SK-N-SH treated with all-trans-retinoic acid at 6 μM for 48 hours (cell line): ENCODE data around the gene TMEM40.

Source experiments
- ATAC-seq: fragments of 200-7000 bp; cut with Tn5 transposase; 3 replicates; pipeline ENCODE4 v1.9.1; 2020; ENCODE audit warnings: mild to moderate bottlenecking, moderate library complexity
- ARNTL ChIP-seq: fragments of 450-650 bp; formaldehyde crosslinking; IDR thresholded peaks from 2 replicates; pipeline ENCODE4 v1.5.0; 2020; ENCODE audit warnings: low read depth, mild to moderate bottlenecking, moderate library complexity, borderline replicate concordance
- BACH2 ChIP-seq: fragments of 250-450 bp; sonication (Bioruptor Pico); IDR thresholded peaks from 2 replicates; pipeline ENCODE4 v1.9.0; 2021; ENCODE audit warnings: mild to moderate bottlenecking, borderline replicate concordance
- CSDC2 ChIP-seq: fragments of 250-450 bp; sonication (Bioruptor Pico); IDR thresholded peaks from 2 replicates; pipeline ENCODE4 v1.5.0; 2020; ENCODE audit warnings: mild to moderate bottlenecking, moderate library complexity
- GLIS3 ChIP-seq: fragments of 250-450 bp; sonication (Bioruptor Pico); IDR thresholded peaks from 2 replicates; pipeline ENCODE4 v1.5.0; 2020; ENCODE audit warnings: mild to moderate bottlenecking, moderate library complexity
- OSR1 ChIP-seq: fragments of 250-450 bp; sonication (Bioruptor Pico); IDR thresholded peaks from 2 replicates; pipeline ENCODE4 v1.8.0; 2022; ENCODE audit warnings: moderate library complexity, mild to moderate bottlenecking, inconsistent platforms
- PATZ1 ChIP-seq: fragments of 250-450 bp; sonication (Bioruptor Pico); IDR thresholded peaks from 2 replicates; pipeline ENCODE4 v1.8.0; 2020; ENCODE audit warnings: mild to moderate bottlenecking, moderate library complexity, borderline replicate concordance
- POU6F1 ChIP-seq: fragments of 250-450 bp; sonication (Bioruptor Pico); IDR thresholded peaks from 2 replicates; pipeline ENCODE4 v1.8.0; 2021; ENCODE audit warnings: low read depth, mild to moderate bottlenecking, moderate library complexity, borderline replicate concordance
- PPARA ChIP-seq: fragments of 250-450 bp; sonication (Bioruptor Pico); IDR thresholded peaks from 2 replicates; pipeline ENCODE4 v1.5.0; 2020; ENCODE audit warnings: mild to moderate bottlenecking, borderline replicate concordance
- RARB ChIP-seq: fragments of 250-450 bp; sonication (Bioruptor Pico); IDR thresholded peaks from 2 replicates; pipeline ENCODE4 v1.8.0; 2021; ENCODE audit warnings: mild to moderate bottlenecking, moderate library complexity
- SNAI2 ChIP-seq: fragments of 250-450 bp; sonication (Bioruptor Pico); IDR thresholded peaks from 2 replicates; pipeline ENCODE4 v1.5.0; 2020; ENCODE audit warnings: mild to moderate bottlenecking, moderate library complexity
- TCF4 ChIP-seq: fragments of 250-450 bp; sonication (Bioruptor Pico); IDR thresholded peaks from 2 replicates; pipeline ENCODE4 v1.8.0; 2021; ENCODE audit warnings: mild to moderate bottlenecking, moderate library complexity, borderline replicate concordance
- TOX ChIP-seq: fragments of 250-450 bp; sonication (Bioruptor Pico); IDR thresholded peaks from 2 replicates; pipeline ENCODE4 v1.8.0; 2021; ENCODE audit warnings: mild to moderate bottlenecking, moderate library complexity, borderline replicate concordance
- ZC3H10 ChIP-seq: fragments of 250-450 bp; sonication (Bioruptor Pico); IDR thresholded peaks from 2 replicates; pipeline ENCODE4 v1.5.1; 2021; ENCODE audit warnings: mild to moderate bottlenecking, moderate library complexity
- ZFP3 ChIP-seq: fragments of 250-450 bp; sonication (Bioruptor Pico); IDR thresholded peaks from 2 replicates; pipeline ENCODE4 v1.5.0; 2020; ENCODE audit warnings: mild to moderate bottlenecking, moderate library complexity
- ZFP30 ChIP-seq: fragments of 450-650 bp; formaldehyde crosslinking; IDR thresholded peaks from 2 replicates; pipeline ENCODE4 v1.5.0; 2022; ENCODE audit warnings: mild to moderate bottlenecking, moderate library complexity
- ZNF565 ChIP-seq: fragments of 450-650 bp; formaldehyde crosslinking; conservative IDR thresholded peaks from 2 replicates; pipeline ENCODE4 v1.5.0; 2020; ENCODE audit warnings: low read depth, mild to moderate bottlenecking, moderate library complexity
- ZNF70 ChIP-seq: fragments of 450-650 bp; formaldehyde crosslinking; IDR thresholded peaks from 2 replicates; pipeline ENCODE4 v1.5.0; 2020; ENCODE audit warnings: mild to moderate bottlenecking, moderate library complexity
- ZNF8 ChIP-seq: fragments of 450-650 bp; formaldehyde crosslinking; IDR thresholded peaks from 2 replicates; pipeline ENCODE4 v1.5.0; 2020; ENCODE audit warnings: mild to moderate bottlenecking, moderate library complexity
- TF ChIP-seq, protein P1 (sequence below): fragments of 250-450 bp; sonication (Bioruptor Pico); IDR thresholded peaks from 2 replicates; pipeline ENCODE4 v1.5.0; 2020; ENCODE audit warnings: mild to moderate bottlenecking, moderate library complexity
- TF ChIP-seq, protein P2 (sequence below): fragments of 250-450 bp; sonication (Bioruptor Pico); IDR thresholded peaks from 2 replicates; pipeline ENCODE4 v1.5.1; 2021; ENCODE audit warnings: mild to moderate bottlenecking, moderate library complexity

Gene TMEM40

GRCh38 chr3:12766541-12766940 is 7.5 kb upstream of the TMEM40 start:
- no peak for ATAC-seq
- no peak for TF ChIP-seq ZC3H10 (CRISPR knock-in tag)

DNA sequence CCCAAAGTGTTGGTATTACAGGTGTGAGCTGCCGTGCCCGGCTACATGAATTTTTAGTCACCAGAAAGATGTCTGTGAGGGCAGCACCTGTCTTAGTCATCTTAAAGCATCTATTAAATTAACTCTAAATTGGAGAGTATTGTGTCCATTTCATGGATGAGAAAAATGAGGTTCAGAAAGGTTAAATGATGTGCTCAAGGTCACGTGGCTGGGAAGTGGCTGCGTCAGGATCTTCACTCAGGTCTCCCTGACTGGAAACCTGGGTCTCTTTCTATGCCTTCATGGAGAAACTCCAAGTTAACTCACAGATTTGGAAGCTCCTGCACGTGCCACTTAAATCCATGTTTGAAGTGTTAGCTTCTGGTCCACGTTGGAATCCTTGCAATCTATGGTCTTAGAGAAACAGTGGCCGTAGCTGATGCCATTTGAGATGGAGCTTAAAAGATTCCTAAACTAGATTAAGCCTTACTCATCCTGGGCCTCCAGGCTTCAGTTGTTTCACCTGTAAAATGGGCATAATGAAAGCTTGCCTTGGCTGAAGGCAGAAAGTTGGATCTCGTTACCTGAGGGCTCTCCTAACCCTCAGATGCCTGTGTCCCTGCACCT is 5.2 kb upstream of the TMEM40 start:
- no peak for TF ChIP-seq TCF4
- no peak for TF ChIP-seq ZC3H10 (CRISPR knock-in tag)
- TF ChIP-seq OSR1, result no peak
- no peak for TF ChIP-seq ZFP30 (CRISPR knock-in tag)
- TF ChIP-seq CSDC2, result no peak
- no peak for TF ChIP-seq PPARA (CRISPR knock-in tag)
- TF ChIP-seq, protein P1, sequence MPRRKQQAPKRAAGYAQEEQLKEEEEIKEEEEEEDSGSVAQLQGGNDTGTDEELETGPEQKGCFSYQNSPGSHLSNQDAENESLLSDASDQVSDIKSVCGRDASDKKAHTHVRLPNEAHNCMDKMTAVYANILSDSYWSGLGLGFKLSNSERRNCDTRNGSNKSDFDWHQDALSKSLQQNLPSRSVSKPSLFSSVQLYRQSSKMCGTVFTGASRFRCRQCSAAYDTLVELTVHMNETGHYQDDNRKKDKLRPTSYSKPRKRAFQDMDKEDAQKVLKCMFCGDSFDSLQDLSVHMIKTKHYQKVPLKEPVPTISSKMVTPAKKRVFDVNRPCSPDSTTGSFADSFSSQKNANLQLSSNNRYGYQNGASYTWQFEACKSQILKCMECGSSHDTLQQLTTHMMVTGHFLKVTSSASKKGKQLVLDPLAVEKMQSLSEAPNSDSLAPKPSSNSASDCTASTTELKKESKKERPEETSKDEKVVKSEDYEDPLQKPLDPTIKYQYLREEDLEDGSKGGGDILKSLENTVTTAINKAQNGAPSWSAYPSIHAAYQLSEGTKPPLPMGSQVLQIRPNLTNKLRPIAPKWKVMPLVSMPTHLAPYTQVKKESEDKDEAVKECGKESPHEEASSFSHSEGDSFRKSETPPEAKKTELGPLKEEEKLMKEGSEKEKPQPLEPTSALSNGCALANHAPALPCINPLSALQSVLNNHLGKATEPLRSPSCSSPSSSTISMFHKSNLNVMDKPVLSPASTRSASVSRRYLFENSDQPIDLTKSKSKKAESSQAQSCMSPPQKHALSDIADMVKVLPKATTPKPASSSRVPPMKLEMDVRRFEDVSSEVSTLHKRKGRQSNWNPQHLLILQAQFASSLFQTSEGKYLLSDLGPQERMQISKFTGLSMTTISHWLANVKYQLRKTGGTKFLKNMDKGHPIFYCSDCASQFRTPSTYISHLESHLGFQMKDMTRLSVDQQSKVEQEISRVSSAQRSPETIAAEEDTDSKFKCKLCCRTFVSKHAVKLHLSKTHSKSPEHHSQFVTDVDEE, result no peak
- TF ChIP-seq BACH2 (CRISPR knock-in tag), result no peak
- no peak for TF ChIP-seq PATZ1 (CRISPR knock-in tag)
- TF ChIP-seq, protein P2, sequence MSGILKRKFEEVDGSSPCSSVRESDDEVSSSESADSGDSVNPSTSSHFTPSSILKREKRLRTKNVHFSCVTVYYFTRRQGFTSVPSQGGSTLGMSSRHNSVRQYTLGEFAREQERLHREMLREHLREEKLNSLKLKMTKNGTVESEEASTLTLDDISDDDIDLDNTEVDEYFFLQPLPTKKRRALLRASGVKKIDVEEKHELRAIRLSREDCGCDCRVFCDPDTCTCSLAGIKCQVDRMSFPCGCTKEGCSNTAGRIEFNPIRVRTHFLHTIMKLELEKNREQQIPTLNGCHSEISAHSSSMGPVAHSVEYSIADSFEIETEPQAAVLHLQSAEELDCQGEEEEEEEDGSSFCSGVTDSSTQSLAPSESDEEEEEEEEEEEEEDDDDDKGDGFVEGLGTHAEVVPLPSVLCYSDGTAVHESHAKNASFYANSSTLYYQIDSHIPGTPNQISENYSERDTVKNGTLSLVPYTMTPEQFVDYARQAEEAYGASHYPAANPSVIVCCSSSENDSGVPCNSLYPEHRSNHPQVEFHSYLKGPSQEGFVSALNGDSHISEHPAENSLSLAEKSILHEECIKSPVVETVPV, result no peak
- TF ChIP-seq ZNF70 (CRISPR knock-in tag), result no peak
- no peak for TF ChIP-seq ARNTL (CRISPR knock-in tag)
- TF ChIP-seq ZFP3 (CRISPR knock-in tag), result no peak
- TF ChIP-seq ZNF565, result no peak
- no peak for TF ChIP-seq RARB (CRISPR knock-in tag)
- TF ChIP-seq GLIS3 (CRISPR knock-in tag), result no peak
- TF ChIP-seq TOX (CRISPR knock-in tag), result no peak
- no peak for TF ChIP-seq ZNF8 (CRISPR knock-in tag)
- ATAC-seq, result no peak

DNA sequence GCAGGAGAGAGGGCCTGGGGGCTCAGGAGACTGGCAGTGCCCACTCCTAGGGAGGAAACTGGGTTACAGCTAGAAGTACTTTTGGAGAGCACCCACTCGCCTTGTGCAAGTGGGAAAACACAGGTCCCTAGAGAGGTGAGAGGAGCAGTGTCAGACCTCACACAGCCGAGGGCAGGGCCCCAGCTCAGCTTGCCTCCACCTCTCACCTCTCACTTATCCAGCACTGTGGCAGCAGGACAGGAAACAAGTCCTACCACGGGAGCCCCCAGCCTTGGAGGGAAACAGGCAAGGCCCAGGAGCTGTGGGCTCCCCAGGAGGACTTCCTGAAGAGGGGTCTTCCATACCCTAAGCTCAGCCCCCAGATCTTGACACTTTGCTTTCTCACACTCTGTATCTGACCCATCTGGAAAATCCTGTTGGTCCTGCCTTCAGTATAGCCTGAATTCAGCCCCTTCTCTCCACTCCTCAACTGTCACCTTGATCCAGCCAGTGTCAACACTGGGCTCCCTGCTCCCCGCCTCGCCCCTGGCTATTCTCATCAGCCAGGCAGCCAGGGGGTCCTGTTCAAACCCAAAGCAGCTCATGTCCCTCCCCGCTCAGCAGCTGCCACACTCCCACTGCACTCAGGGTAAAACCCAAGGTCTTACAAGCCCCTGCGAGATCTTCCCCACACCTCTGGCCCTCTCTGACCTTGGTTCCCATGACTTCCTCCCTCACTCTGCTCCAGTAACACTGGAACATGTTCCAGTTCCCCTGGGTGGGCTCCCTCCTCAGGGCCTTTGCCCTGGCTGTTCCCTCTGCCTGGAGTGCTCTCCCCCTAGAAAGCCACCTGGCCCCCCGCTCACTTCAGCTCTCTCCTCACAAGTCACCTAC is 870 bp upstream of the TMEM40 start:
- ATAC-seq, result no peak
- no peak for TF ChIP-seq BACH2 (CRISPR knock-in tag)
- TF ChIP-seq ZNF8 (CRISPR knock-in tag), result no peak
- TF ChIP-seq SNAI2 (CRISPR knock-in tag), result no peak
- TF ChIP-seq ARNTL (CRISPR knock-in tag), result no peak
- no peak for TF ChIP-seq ZFP3 (CRISPR knock-in tag)
- TF ChIP-seq POU6F1 (CRISPR knock-in tag), result no peak
- TF ChIP-seq, all 23 proteins: peak for 0
